ENCODE measurements around the gene ALPP. TPM values are rescaled to one million over a fixed set of nuclear protein-coding genes. Genes with fewer than 3 reads are reported as not detected.
"Not testable (repeated sequence)": the region's sequence is repeated elsewhere in the genome, so short reads cannot be mapped to it uniquely, and the experiment has no call there.

Gene ALPP
- polyA plus RNA-seq, 1 donor = not detected

- no peak for DNase-seq
Measured at GRCh38 chr2:232363784-232364615, 14.6 kb upstream of the ALPP start.

GRCh38 chr2:232364806-232365594, 13.6 kb upstream of the ALPP start:
- not testable (repeated sequence) for DNase-seq

GRCh38 chr2:232365621-232366321, 12.8 kb upstream of the ALPP start:
- no peak for DNase-seq

- DNase-seq = not testable (repeated sequence)
Measured at GRCh38 chr2:232366461-232366860, 12.1 kb upstream of the ALPP start.

GRCh38 chr2:232367016-232367415, 11.5 kb upstream of the ALPP start:
- DNase-seq = no peak

GRCh38 chr2:232367591-232368233, 10.8 kb upstream of the ALPP start:
- no peak for DNase-seq

- DNase-seq = no peak
Measured at GRCh38 chr2:232368311-232368731, 10.2 kb upstream of the ALPP start.

- no peak for DNase-seq
Measured at GRCh38 chr2:232369126-232369951, 9.2 kb upstream of the ALPP start.

GRCh38 chr2:232370007-232370406, 8.5 kb upstream of the ALPP start:
- not testable (repeated sequence) for DNase-seq

GRCh38 chr2:232372231-232373208, 6.0 kb upstream of the ALPP start:
- DNase-seq = no peak

- DNase-seq = no peak
Measured at GRCh38 chr2:232374356-232374755, 4.2 kb upstream of the ALPP start.

GRCh38 chr2:232375164-232375563, 3.4 kb upstream of the ALPP start:
- no peak for DNase-seq

GRCh38 chr2:232376260-232376659, 2.3 kb upstream of the ALPP start:
- no peak for DNase-seq

GRCh38 chr2:232376713-232377112, 1.8 kb upstream of the ALPP start:
- DNase-seq = no peak

GRCh38 chr2:232377319-232377718, 1.2 kb upstream of the ALPP start:
- no peak for DNase-seq

GRCh38 chr2:232377841-232378734, 463 bp upstream of the ALPP start:
- no peak for DNase-seq

GRCh38 chr2:232379610-232380590, 1.3 kb downstream of the ALPP start:
- not testable (repeated sequence) for DNase-seq

Measured in left kidney (tissue), 2 donors.